Liver (tissue), 9 donors: ENCODE measurements around the gene PHC1. TPM values are rescaled to one million over a fixed set of nuclear protein-coding genes. Genes with fewer than 3 reads are reported as not detected.

Experiments used
- DNase-seq: peaks from one replicate; pipeline ENCODE4 v3.0.0-alpha.2; 2017; ENCODE audit warnings: low spot score
- H3K27ac ChIP-seq, 2 donors: one replicate each; pipeline ENCODE4 v1.7.0; 2013; ENCODE audit warnings: inconsistent platforms in 2 of 2, low read length in 2 of 2, control low read depth in 1 of 2, low read depth in 1 of 2, mild to moderate bottlenecking in 1 of 2
- H3K27me3 ChIP-seq, 4 donors: one replicate each; pipeline versions ENCODE4 v1.6.1 to v1.7.0; 2013; ENCODE audit warnings: low read length in 3 of 4, inconsistent platforms in 1 of 4, mild to moderate bottlenecking in 1 of 4, moderate library complexity in 1 of 4; ENCODE audit not compliant: control insufficient read depth in 4 of 4, insufficient read depth in 4 of 4
- H3K36me3 ChIP-seq, 4 donors: one replicate each; pipeline versions ENCODE4 v1.6.1 to v1.7.0; 2013; ENCODE audit warnings: low read length in 3 of 4, mild to moderate bottlenecking in 3 of 4, low read depth in 1 of 4, moderate library complexity in 1 of 4; ENCODE audit not compliant: control insufficient read depth in 4 of 4, insufficient read depth in 3 of 4
- H3K4me1 ChIP-seq, 4 donors: one replicate each; pipeline versions ENCODE4 v1.6.1 to v1.7.0; 2013; ENCODE audit warnings: low read length in 3 of 4, mild to moderate bottlenecking in 3 of 4, moderate library complexity in 1 of 4; ENCODE audit not compliant: control insufficient read depth in 4 of 4, insufficient read depth in 4 of 4
- H3K4me3 ChIP-seq, 3 donors: one replicate each; pipeline versions ENCODE4 v1.6.1 to v1.7.0; 2013; ENCODE audit warnings: low read length in 3 of 3, control low read depth in 1 of 3, low read depth in 1 of 3, mild to moderate bottlenecking in 1 of 3
- H3K9ac ChIP-seq, 2 donors: one replicate each; pipeline ENCODE4 v1.7.0; 2013; ENCODE audit warnings: low read length in 2 of 2, mild to moderate bottlenecking in 2 of 2, moderate library complexity in 2 of 2, control low read depth in 1 of 2, low read depth in 1 of 2
- H3K9me3 ChIP-seq, 4 donors: one replicate each; pipeline versions ENCODE4 v1.6.1 to v1.7.0; 2013; ENCODE audit warnings: low read length in 3 of 4; ENCODE audit not compliant: control insufficient read depth in 4 of 4
- ATF3 ChIP-seq: IDR thresholded peaks from 2 replicates; pipeline ENCODE4 v1.6.1; 2016; ENCODE audit warnings: antibody characterized with exemption
- EGR1 ChIP-seq, 2 donors: IDR thresholded peaks; 2 replicates each; pipeline ENCODE4 v1.6.1; 2016 to 2018; ENCODE audit warnings: antibody characterized with exemption in 2 of 2, low read depth in 2 of 2
- FOXA1 ChIP-seq: IDR thresholded peaks from 2 replicates; pipeline ENCODE4 v1.6.1; 2016; ENCODE audit warnings: antibody characterized with exemption
- FOXA2 ChIP-seq: IDR thresholded peaks from 2 replicates; pipeline ENCODE4 v1.6.1; 2016; ENCODE audit warnings: antibody characterized with exemption
- GABPA ChIP-seq, 2 donors: IDR thresholded peaks in 1 of 2; conservative IDR thresholded peaks in 1 of 2; 2 replicates each; pipeline ENCODE4 v1.6.1; 2016; ENCODE audit warnings: antibody characterized with exemption in 2 of 2, mild to moderate bottlenecking in 1 of 2, moderate library complexity in 1 of 2
- HNF4A ChIP-seq, 2 donors: conservative IDR thresholded peaks; 2 replicates each; pipeline ENCODE4 v1.6.1; 2016; ENCODE audit warnings: antibody characterized with exemption in 2 of 2, mild to moderate bottlenecking in 2 of 2
- HNF4G ChIP-seq: IDR thresholded peaks from 2 replicates; pipeline ENCODE4 v1.6.1; 2016; ENCODE audit warnings: antibody characterized with exemption
- JUND ChIP-seq, 2 donors: IDR thresholded peaks; 2 replicates each; pipeline ENCODE4 v1.6.1; 2016; ENCODE audit warnings: antibody characterized with exemption in 2 of 2
- NR2F2 ChIP-seq: IDR thresholded peaks from 2 replicates; pipeline ENCODE4 v1.6.1; 2016; ENCODE audit warnings: antibody characterized with exemption
- RAD21 ChIP-seq, 2 donors: IDR thresholded peaks; 2 replicates each; pipeline ENCODE4 v1.6.1; 2016; ENCODE audit warnings: antibody characterized with exemption in 2 of 2, mild to moderate bottlenecking in 2 of 2
- REST ChIP-seq: IDR thresholded peaks from 2 replicates; pipeline ENCODE4 v1.6.1; 2016; ENCODE audit warnings: antibody characterized with exemption, mild to moderate bottlenecking
- RXRA ChIP-seq, 2 donors: IDR thresholded peaks; 2 replicates each; pipeline ENCODE4 v1.6.1; 2017 to 2018; ENCODE audit warnings: antibody characterized with exemption in 2 of 2, mild to moderate bottlenecking in 1 of 2
- SP1 ChIP-seq: IDR thresholded peaks from 2 replicates; pipeline ENCODE4 v1.6.1; 2018; ENCODE audit warnings: antibody characterized with exemption, mild to moderate bottlenecking
- TAF1 ChIP-seq: conservative IDR thresholded peaks from 2 replicates; pipeline ENCODE4 v1.6.1; 2016; ENCODE audit warnings: antibody characterized with exemption, mild to moderate bottlenecking
- YY1 ChIP-seq: IDR thresholded peaks from 2 replicates; pipeline ENCODE4 v1.6.1; 2016; ENCODE audit warnings: antibody characterized with exemption, mild to moderate bottlenecking
- ZBTB33 ChIP-seq: IDR thresholded peaks from 2 replicates; pipeline ENCODE4 v1.6.1; 2016; ENCODE audit warnings: antibody characterized with exemption
- WGBS: extraction: QIAGEN DNeasy Blood & Tissue Kit; methylation state at CpG from one replicate; pipeline ENCODE4 v1.1.7; 2013; 5-methylcytosine and 5-hydroxymethylcytosine counted together
- polyA plus RNA-seq, 2 donors: library from polyadenylated mRNA; stranded (reverse) in 1 of 2; unstranded in 1 of 2; fragments of 200-250 nt in 1 of 2; fragments of >200 nt in 1 of 2; fragmentation: Nextera tagmentation in 1 of 2; extraction: Ambion mirVana in 1 of 2; gene quantifications; one replicate each; pipeline versions ENCODE4 v1.2.1 to v1.2.3, GENCODE V29; 2013 to 2015
- total RNA-seq, 2 donors: library from RNA; depleted of rRNA; stranded (reverse); fragments of >200 nt; gene quantifications; one replicate each; pipeline ENCODE4 v1.2.3, GENCODE V29; 2014
- TF ChIP-seq, protein P1 (sequence below): fragments of 150-350 bp; IDR thresholded peaks from 2 replicates; pipeline ENCODE4 v1.5.1; 2017; ENCODE audit warnings: improper control_type of control experiment, low read depth, low read length; ENCODE audit not compliant: missing input control
- TF ChIP-seq, protein P2 (sequence below): IDR thresholded peaks from 2 replicates; pipeline ENCODE4 v1.6.1; 2016; ENCODE audit warnings: antibody characterized with exemption
- donor health status: healthy.
- donor health status: healthy.
- donor health status: healthy.
- donor health status: healthy.
- donor health status: healthy.

The PHC1 gene
- total and polyA plus RNA-seq, 4 donors = 2.4 to 7.6 (median 3.9) TPM

- no peak for TF ChIP-seq HNF4G
- TF ChIP-seq ZBTB33 = no peak
- no peak for TF ChIP-seq TAF1
- no peak for TF ChIP-seq HNF4A (conservative IDR thresholded peaks at IDR 0.05)
- no peak for TF ChIP-seq RAD21 (IDR thresholded peaks at IDR 0.05)
- TF ChIP-seq EGR1 (IDR thresholded peaks at IDR 0.05; ENCODE audit: low read depth in 2 of 2) = no peak
- no peak for TF ChIP-seq FOXA1
- TF ChIP-seq GABPA (IDR thresholded peaks at IDR 0.05 in 1 of 2, conservative IDR thresholded peaks at IDR 0.05 in 1 of 2) = no peak
- TF ChIP-seq YY1 = no peak
- TF ChIP-seq, protein P1, sequence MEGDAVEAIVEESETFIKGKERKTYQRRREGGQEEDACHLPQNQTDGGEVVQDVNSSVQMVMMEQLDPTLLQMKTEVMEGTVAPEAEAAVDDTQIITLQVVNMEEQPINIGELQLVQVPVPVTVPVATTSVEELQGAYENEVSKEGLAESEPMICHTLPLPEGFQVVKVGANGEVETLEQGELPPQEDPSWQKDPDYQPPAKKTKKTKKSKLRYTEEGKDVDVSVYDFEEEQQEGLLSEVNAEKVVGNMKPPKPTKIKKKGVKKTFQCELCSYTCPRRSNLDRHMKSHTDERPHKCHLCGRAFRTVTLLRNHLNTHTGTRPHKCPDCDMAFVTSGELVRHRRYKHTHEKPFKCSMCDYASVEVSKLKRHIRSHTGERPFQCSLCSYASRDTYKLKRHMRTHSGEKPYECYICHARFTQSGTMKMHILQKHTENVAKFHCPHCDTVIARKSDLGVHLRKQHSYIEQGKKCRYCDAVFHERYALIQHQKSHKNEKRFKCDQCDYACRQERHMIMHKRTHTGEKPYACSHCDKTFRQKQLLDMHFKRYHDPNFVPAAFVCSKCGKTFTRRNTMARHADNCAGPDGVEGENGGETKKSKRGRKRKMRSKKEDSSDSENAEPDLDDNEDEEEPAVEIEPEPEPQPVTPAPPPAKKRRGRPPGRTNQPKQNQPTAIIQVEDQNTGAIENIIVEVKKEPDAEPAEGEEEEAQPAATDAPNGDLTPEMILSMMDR = no peak
- TF ChIP-seq RXRA (IDR thresholded peaks at IDR 0.05) = no peak
These were observed 43.3 kb downstream of the PHC1 start for GRCh38 chr12:8957561-8957960.

GRCh38 chr12:8958066-8958465, 43.8 kb downstream of the PHC1 start:
- Histone ChIP-seq H3K9me3 (peaks cover 0 to 12% (median 5%) of the 10 kb centered on the region in 4 donors), H3K4me3 (no peak overlapping the region), H3K4me1 (no peaks in the 10 kb centered on the region), H3K9ac (no peak overlapping the region), H3K36me3 (peaks cover 0 to 3% (median 1%) of the 10 kb centered on the region in 4 donors), H3K27ac (no peak overlapping the region), H3K27me3 (no peaks in the 10 kb centered on the region)
- TF ChIP-seq EGR1 (IDR thresholded peaks at IDR 0.05; ENCODE audit: low read depth in 2 of 2) (no peak), FOXA1 (no peak), RAD21 (IDR thresholded peaks at IDR 0.05) (no peak), NR2F2 (no peak), ZBTB33 (no peak), TAF1 (no peak), YY1 (no peak), HNF4A (conservative IDR thresholded peaks at IDR 0.05) (no peak), SP1 (no peak), GABPA (IDR thresholded peaks at IDR 0.05 in 1 of 2, conservative IDR thresholded peaks at IDR 0.05 in 1 of 2) (no peak), FOXA2 (no peak), ATF3 (no peak), JUND (IDR thresholded peaks at IDR 0.05) (no peak), REST (no peak)
- TF ChIP-seq, protein P2, sequence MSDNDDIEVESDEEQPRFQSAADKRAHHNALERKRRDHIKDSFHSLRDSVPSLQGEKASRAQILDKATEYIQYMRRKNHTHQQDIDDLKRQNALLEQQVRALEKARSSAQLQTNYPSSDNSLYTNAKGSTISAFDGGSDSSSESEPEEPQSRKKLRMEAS = no peak
- TF ChIP-seq, protein P1 = no peak
- WGBS = 82% methylated on average over 2 of the region's 2 CpGs
- no peak for DNase-seq

More at GRCh38 chr12:8957561-8957960, 43.3 kb downstream of the PHC1 start:
- Histone ChIP-seq H3K27ac (no peak overlapping the region), H3K4me3 (no peak overlapping the region), H3K9ac (no peak overlapping the region), H3K27me3 (no peaks in the 10 kb centered on the region), H3K4me1 (no peaks in the 10 kb centered on the region), H3K9me3 (peaks cover 2 to 13% (median 6%) of the 10 kb centered on the region in 4 donors), H3K36me3 (peaks cover 0 to 3% (median 3%) of the 10 kb centered on the region in 4 donors)
- WGBS = 88% methylated on average over 4 of the region's 4 CpGs
- no peak for DNase-seq
